K562 (cell line): ENCODE results near the gene LIMCH1.

Experiments used
- ATF1 ChIP-seq, 2 experiments: fragments of 450-650 bp in 1 of 2; IDR thresholded peaks; 2 replicates each; pipeline ENCODE4 v1.6.1; 2016; ENCODE audit warnings: missing compliant biosample characterization in 1 of 2, missing genetic modification characterization in 1 of 2
- ESRRA ChIP-seq: fragments of 450-650 bp; IDR thresholded peaks from 2 replicates; pipeline ENCODE4 v1.6.1; 2014; ENCODE audit warnings: low read depth, mild to moderate bottlenecking, moderate library complexity, borderline replicate concordance
- POLR2A ChIP-seq: fragments of 450-650 bp; conservative IDR thresholded peaks from 2 replicates; pipeline ENCODE4 v1.6.1; 2016
- POLR2AphosphoS5 ChIP-seq: IDR thresholded peaks from 2 replicates; pipeline ENCODE4 v1.6.1; 2011; ENCODE audit warnings: mild to moderate bottlenecking, low read depth, low read length, moderate library complexity; ENCODE audit not compliant: control insufficient read depth, insufficient read depth
- RAD21 ChIP-seq, 2 experiments: fragments of 250-450 bp in 1 of 2; fragments of 450-650 bp in 1 of 2; sonication (Bioruptor Pico) in 1 of 2; formaldehyde crosslinking in 1 of 2; IDR thresholded peaks in 1 of 2; conservative IDR thresholded peaks in 1 of 2; 2 replicates each; pipeline versions ENCODE4 v1.4.0 to v1.8.0; 2020 to 2022; ENCODE audit warnings: mild to moderate bottlenecking in 2 of 2, moderate library complexity in 1 of 2
- RFX5 ChIP-seq: IDR thresholded peaks from 2 replicates; pipeline ENCODE4 v1.6.1; 2011; ENCODE audit warnings: low read depth, mild to moderate bottlenecking, improper control_type of control experiment, low read length
- TBP ChIP-seq: optimal IDR thresholded peaks from 2 replicates; pipeline ENCODE3; 2011; ENCODE audit warnings: low read depth, low read length, improper control_type of control experiment
- TRIM25 ChIP-seq: fragments of 450-650 bp; IDR thresholded peaks from 2 replicates; pipeline ENCODE4 v1.7.0; 2016; ENCODE audit warnings: borderline replicate concordance
- TF ChIP-seq, protein P1 (sequence below), 3 experiments: IDR thresholded peaks in 2 of 3; conservative IDR thresholded peaks in 1 of 3; 2 replicates each; pipeline ENCODE4 v1.5.1; 2011 to 2012; ENCODE audit warnings: low read length in 3 of 3, mild to moderate bottlenecking in 3 of 3, control low read depth in 2 of 3, improper control_type of control experiment in 1 of 3, inconsistent platforms in 1 of 3, low read depth in 1 of 3, mixed read lengths in 1 of 3, moderate library complexity in 1 of 3; ENCODE audit not compliant: insufficient read depth in 2 of 3

- TF ChIP-seq TRIM25 = no peak
- TF ChIP-seq POLR2AphosphoS5 = no peak
- no peak for TF ChIP-seq ESRRA
- no peak for TF ChIP-seq RAD21 (CRISPR knock-in tag; conservative IDR thresholded peaks at IDR 0.05 in 1 of 2, IDR thresholded peaks at IDR 0.05 in 1 of 2)
- no peak for TF ChIP-seq RFX5
- TF ChIP-seq, protein P1, sequence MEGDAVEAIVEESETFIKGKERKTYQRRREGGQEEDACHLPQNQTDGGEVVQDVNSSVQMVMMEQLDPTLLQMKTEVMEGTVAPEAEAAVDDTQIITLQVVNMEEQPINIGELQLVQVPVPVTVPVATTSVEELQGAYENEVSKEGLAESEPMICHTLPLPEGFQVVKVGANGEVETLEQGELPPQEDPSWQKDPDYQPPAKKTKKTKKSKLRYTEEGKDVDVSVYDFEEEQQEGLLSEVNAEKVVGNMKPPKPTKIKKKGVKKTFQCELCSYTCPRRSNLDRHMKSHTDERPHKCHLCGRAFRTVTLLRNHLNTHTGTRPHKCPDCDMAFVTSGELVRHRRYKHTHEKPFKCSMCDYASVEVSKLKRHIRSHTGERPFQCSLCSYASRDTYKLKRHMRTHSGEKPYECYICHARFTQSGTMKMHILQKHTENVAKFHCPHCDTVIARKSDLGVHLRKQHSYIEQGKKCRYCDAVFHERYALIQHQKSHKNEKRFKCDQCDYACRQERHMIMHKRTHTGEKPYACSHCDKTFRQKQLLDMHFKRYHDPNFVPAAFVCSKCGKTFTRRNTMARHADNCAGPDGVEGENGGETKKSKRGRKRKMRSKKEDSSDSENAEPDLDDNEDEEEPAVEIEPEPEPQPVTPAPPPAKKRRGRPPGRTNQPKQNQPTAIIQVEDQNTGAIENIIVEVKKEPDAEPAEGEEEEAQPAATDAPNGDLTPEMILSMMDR (IDR thresholded peaks at IDR 0.05 in 2 of 3, conservative IDR thresholded peaks at IDR 0.05 in 1 of 3; ENCODE audit: insufficient read depth in 2 of 3, low read depth in 1 of 3, low read length in 3 of 3) = no peak
- no peak for TF ChIP-seq ATF1 (CRISPR knock-in tag; IDR thresholded peaks at IDR 0.05)
- TF ChIP-seq ATF1 (tag; IDR thresholded peaks at IDR 0.05) = no peak
- TF ChIP-seq TBP = no peak
- TF ChIP-seq POLR2A = no peak
Measured at GRCh38 chr4:41614519-41614918, 76.6 kb downstream of the LIMCH1 start.
